B cell (primary cell): ENCODE data around the gene PLD1.

Experiments
- CTCF ChIP-seq: fragments of 200-600 bp; IDR thresholded peaks from one replicate; pipeline ENCODE4 v1.8.0; 2022; ENCODE audit warnings: antibody characterized with exemption, mild to moderate bottlenecking
- EZH2 ChIP-seq: IDR thresholded peaks from 2 replicates; pipeline ENCODE4 v1.6.1; 2012; ENCODE audit warnings: borderline replicate concordance, low read depth, mild to moderate bottlenecking, moderate library complexity, low read length; ENCODE audit not compliant: insufficient read depth, poor library complexity, severe bottlenecking

GRCh38 chr3:171790574-171790897 is 19.7 kb downstream of the PLD1 start:
- no peak for TF ChIP-seq CTCF
- no peak for TF ChIP-seq EZH2
